ENCODE data around the gene SLIT3.

The SLIT3 gene

DNA sequence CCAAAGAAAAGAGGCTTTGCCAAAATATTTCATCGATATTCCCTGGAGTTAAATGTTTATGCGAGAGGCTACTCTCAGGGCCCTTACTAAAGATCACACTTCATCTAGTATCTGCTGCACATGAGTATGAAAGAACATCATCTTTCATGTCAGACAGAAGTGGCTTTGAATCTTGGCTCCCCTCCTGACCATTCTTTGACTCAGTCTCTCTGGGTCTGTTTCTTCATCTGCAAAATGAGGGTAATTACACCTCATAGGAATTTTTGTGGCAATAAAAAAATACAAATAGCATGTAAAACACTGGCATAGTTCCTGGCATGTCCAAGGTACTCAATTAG is 58.1 kb downstream of the SLIT3 start:
- H3K4me1 ChIP-seq (ENCODE audit: control insufficient read depth, insufficient read depth, low read length), result no peaks in the 10 kb centered on the region
- H3K27me3 ChIP-seq (ENCODE audit: control insufficient read depth, insufficient read depth, low read length), result no peaks in the 10 kb centered on the region
- H3K36me3 ChIP-seq (ENCODE audit: insufficient read depth, low read length), result no peaks in the 10 kb centered on the region
- no peak overlapping the region for H3K4me2 ChIP-seq (ENCODE audit: low read length)
- H3K9ac ChIP-seq (ENCODE audit: low read depth, low read length), result no peak overlapping the region
- no peak overlapping the region for H3K4me3 ChIP-seq (ENCODE audit: low read length)
- H3K9me3 ChIP-seq (replicated peaks; ENCODE audit: low read length), result no peaks in the 10 kb centered on the region

DNA sequence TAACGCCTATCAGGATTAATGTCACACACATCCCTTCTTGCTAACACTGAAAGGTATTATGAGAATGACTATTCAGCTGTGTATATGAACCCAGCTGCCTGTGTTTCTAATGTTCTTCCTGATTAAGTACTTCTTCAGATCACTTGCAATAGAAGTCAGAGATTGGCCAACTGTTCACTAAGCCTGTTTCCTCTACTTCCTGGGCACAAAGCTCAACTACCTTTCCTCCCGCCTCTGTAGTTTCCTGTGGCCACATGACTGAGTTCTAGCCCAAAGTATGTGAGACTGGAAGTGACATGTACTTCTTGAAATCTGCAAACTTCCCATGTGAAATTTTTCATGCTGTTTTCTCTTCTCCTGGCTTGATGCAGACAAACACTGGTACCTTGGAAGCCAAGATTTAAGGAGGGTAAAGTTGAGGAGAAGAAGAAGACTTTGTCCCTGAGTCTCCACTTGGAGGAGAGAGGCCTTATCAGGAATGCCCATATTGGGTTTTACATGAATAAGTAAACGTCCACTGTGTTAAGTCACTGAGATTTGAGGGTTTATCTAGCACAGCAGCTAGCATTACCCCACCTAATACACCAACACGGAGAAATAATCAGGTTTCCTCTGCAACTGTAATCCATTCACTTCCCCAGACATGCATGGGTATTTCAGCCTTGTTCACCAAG is 58.6 kb downstream of the SLIT3 start:
- H3K4me2 ChIP-seq (ENCODE audit: low read length), result no peak overlapping the region
- H3K4me3 ChIP-seq (ENCODE audit: low read length), result no peak overlapping the region
- H3K4me1 ChIP-seq (ENCODE audit: control insufficient read depth, insufficient read depth, low read length), result no peaks in the 10 kb centered on the region
- H3K36me3 ChIP-seq (ENCODE audit: insufficient read depth, low read length), result no peaks in the 10 kb centered on the region
- H3K9ac ChIP-seq (ENCODE audit: low read depth, low read length), result no peak overlapping the region
- no peaks in the 10 kb centered on the region for H3K9me3 ChIP-seq (replicated peaks; ENCODE audit: low read length)
- H3K27me3 ChIP-seq (ENCODE audit: control insufficient read depth, insufficient read depth, low read length), result no peaks in the 10 kb centered on the region

GRCh38 chr5:169229342-169229892 is 71.5 kb downstream of the SLIT3 start:
- no peak overlapping the region for H3K9ac ChIP-seq (ENCODE audit: low read depth, low read length)
- no peaks in the 10 kb centered on the region for H3K4me1 ChIP-seq (ENCODE audit: control insufficient read depth, insufficient read depth, low read length)
- H3K4me2 ChIP-seq (ENCODE audit: low read length), result no peak overlapping the region
- H3K4me3 ChIP-seq (ENCODE audit: low read length), result no peak overlapping the region
- H3K36me3 ChIP-seq (ENCODE audit: insufficient read depth, low read length), result no peaks in the 10 kb centered on the region
- no peaks in the 10 kb centered on the region for H3K27me3 ChIP-seq (ENCODE audit: control insufficient read depth, insufficient read depth, low read length)
- H3K9me3 ChIP-seq (replicated peaks; ENCODE audit: low read length), result no peaks in the 10 kb centered on the region

GRCh38 chr5:169226895-169227294 is 74.0 kb downstream of the SLIT3 start:
- H3K36me3 ChIP-seq (ENCODE audit: insufficient read depth, low read length), result no peaks in the 10 kb centered on the region

DNA sequence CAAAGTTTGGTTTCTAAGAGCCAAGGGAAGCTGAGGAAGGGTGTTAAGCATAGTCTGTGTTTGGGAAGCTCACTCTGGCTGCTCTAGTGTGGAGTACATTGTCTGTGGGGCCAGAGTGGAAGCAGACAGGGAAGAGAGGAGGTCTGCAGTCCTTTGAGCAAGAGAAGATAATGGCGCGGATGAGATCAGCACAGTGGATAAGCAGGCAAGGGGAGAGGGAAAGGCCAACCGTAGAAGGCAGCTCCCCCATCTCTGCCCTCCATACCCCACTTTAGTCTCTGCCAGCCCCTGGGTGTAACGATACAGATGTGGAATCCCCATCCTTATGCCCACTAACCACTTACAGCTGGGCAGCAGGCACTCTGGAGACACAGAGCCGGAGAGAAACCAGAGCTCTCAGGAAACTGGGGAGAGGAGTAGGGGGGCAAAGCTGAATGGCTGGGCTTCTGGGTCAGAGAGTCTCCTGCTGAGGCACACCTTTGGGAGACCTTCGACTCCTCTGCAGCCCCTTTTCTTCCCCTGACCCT is 75.0 kb downstream of the SLIT3 start:
- Histone ChIP-seq H3K27me3 (ENCODE audit: control insufficient read depth, insufficient read depth, low read length) (no peaks in the 10 kb centered on the region), H3K4me3 (ENCODE audit: low read length) (no peak overlapping the region), H3K9ac (ENCODE audit: low read depth, low read length) (no peak overlapping the region), H3K36me3 (ENCODE audit: insufficient read depth, low read length) (no peaks in the 10 kb centered on the region), H3K4me1 (ENCODE audit: control insufficient read depth, insufficient read depth, low read length) (no peaks in the 10 kb centered on the region), H3K4me2 (ENCODE audit: low read length) (no peak overlapping the region), H3K9me3 (replicated peaks; ENCODE audit: low read length) (no peaks in the 10 kb centered on the region)

More at GRCh38 chr5:169226895-169227294, 74.0 kb downstream of the SLIT3 start:
- no peaks in the 10 kb centered on the region for H3K27me3 ChIP-seq (ENCODE audit: control insufficient read depth, insufficient read depth, low read length)
- no peak overlapping the region for H3K9ac ChIP-seq (ENCODE audit: low read depth, low read length)
- H3K9me3 ChIP-seq (replicated peaks; ENCODE audit: low read length), result no peaks in the 10 kb centered on the region
- no peak overlapping the region for H3K4me3 ChIP-seq (ENCODE audit: low read length)
- H3K4me1 ChIP-seq (ENCODE audit: control insufficient read depth, insufficient read depth, low read length), result no peaks in the 10 kb centered on the region
- no peak overlapping the region for H3K4me2 ChIP-seq (ENCODE audit: low read length)

- no peaks in the 10 kb centered on the region for H3K36me3 ChIP-seq (ENCODE audit: insufficient read depth, low read length)
- H3K27me3 ChIP-seq (ENCODE audit: control insufficient read depth, insufficient read depth, low read length), result no peaks in the 10 kb centered on the region
- no peaks in the 10 kb centered on the region for H3K9me3 ChIP-seq (replicated peaks; ENCODE audit: low read length)
- H3K4me3 ChIP-seq (ENCODE audit: low read length), result no peak overlapping the region
- no peaks in the 10 kb centered on the region for H3K4me1 ChIP-seq (ENCODE audit: control insufficient read depth, insufficient read depth, low read length)
- H3K4me2 ChIP-seq (ENCODE audit: low read length), result no peak overlapping the region
- H3K9ac ChIP-seq (ENCODE audit: low read depth, low read length), result no peak overlapping the region
Observed at GRCh38 chr5:169223595-169223953, 77.4 kb downstream of the SLIT3 start.

GRCh38 chr5:169222934-169223594 is 77.9 kb downstream of the SLIT3 start:
- Histone ChIP-seq H3K9ac (ENCODE audit: low read depth, low read length) (no peak overlapping the region), H3K27me3 (ENCODE audit: control insufficient read depth, insufficient read depth, low read length) (no peaks in the 10 kb centered on the region), H3K4me3 (ENCODE audit: low read length) (no peak overlapping the region), H3K4me1 (ENCODE audit: control insufficient read depth, insufficient read depth, low read length) (no peaks in the 10 kb centered on the region), H3K9me3 (replicated peaks; ENCODE audit: low read length) (no peaks in the 10 kb centered on the region), H3K4me2 (ENCODE audit: low read length) (no peak overlapping the region), H3K36me3 (ENCODE audit: insufficient read depth, low read length) (no peaks in the 10 kb centered on the region)

DNA sequence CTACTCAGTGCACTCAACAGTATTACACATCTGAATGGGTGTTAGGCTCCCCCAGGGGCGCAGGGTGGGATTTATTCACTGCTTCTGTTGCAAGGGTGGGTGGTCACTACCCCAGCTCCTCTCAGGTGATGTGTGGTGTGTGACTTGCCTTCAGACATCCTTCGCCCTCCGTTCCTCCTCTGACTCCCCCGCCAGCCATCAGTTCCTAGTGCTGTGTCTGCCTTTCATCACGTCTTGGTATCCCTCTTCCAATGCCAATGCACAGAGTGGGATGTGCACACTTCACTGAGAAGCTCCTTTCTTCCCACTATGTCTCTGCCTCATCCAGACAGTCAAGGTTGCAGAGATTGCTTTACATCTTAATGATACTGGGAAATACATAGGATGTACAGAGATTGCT is 79.4 kb downstream of the SLIT3 start:
- no peaks in the 10 kb centered on the region for H3K27me3 ChIP-seq (ENCODE audit: control insufficient read depth, insufficient read depth, low read length)
- no peaks in the 10 kb centered on the region for H3K9me3 ChIP-seq (replicated peaks; ENCODE audit: low read length)
- no peaks in the 10 kb centered on the region for H3K36me3 ChIP-seq (ENCODE audit: insufficient read depth, low read length)
- no peaks in the 10 kb centered on the region for H3K4me1 ChIP-seq (ENCODE audit: control insufficient read depth, insufficient read depth, low read length)
- no peak overlapping the region for H3K4me3 ChIP-seq (ENCODE audit: low read length)
- H3K9ac ChIP-seq (ENCODE audit: low read depth, low read length), result no peak overlapping the region
- H3K4me2 ChIP-seq (ENCODE audit: low read length), result no peak overlapping the region

GRCh38 chr5:169219961-169220360 is 81.0 kb downstream of the SLIT3 start:
- H3K4me3 ChIP-seq (ENCODE audit: low read length), result no peak overlapping the region
- H3K36me3 ChIP-seq (ENCODE audit: insufficient read depth, low read length), result no peaks in the 10 kb centered on the region
- H3K9ac ChIP-seq (ENCODE audit: low read depth, low read length), result no peak overlapping the region
- no peaks in the 10 kb centered on the region for H3K4me1 ChIP-seq (ENCODE audit: control insufficient read depth, insufficient read depth, low read length)
- no peaks in the 10 kb centered on the region for H3K9me3 ChIP-seq (replicated peaks; ENCODE audit: low read length)
- H3K27me3 ChIP-seq (ENCODE audit: control insufficient read depth, insufficient read depth, low read length), result no peaks in the 10 kb centered on the region
- H3K4me2 ChIP-seq (ENCODE audit: low read length), result no peak overlapping the region

GRCh38 chr5:169219351-169219750 is 81.6 kb downstream of the SLIT3 start:
- H3K4me3 ChIP-seq (ENCODE audit: low read length), result no peak overlapping the region
- H3K9me3 ChIP-seq (replicated peaks; ENCODE audit: low read length), result no peaks in the 10 kb centered on the region
- no peak overlapping the region for H3K9ac ChIP-seq (ENCODE audit: low read depth, low read length)
- H3K36me3 ChIP-seq (ENCODE audit: insufficient read depth, low read length), result no peaks in the 10 kb centered on the region
- no peaks in the 10 kb centered on the region for H3K27me3 ChIP-seq (ENCODE audit: control insufficient read depth, insufficient read depth, low read length)
- H3K4me1 ChIP-seq (ENCODE audit: control insufficient read depth, insufficient read depth, low read length), result no peaks in the 10 kb centered on the region
- no peak overlapping the region for H3K4me2 ChIP-seq (ENCODE audit: low read length)

DNA sequence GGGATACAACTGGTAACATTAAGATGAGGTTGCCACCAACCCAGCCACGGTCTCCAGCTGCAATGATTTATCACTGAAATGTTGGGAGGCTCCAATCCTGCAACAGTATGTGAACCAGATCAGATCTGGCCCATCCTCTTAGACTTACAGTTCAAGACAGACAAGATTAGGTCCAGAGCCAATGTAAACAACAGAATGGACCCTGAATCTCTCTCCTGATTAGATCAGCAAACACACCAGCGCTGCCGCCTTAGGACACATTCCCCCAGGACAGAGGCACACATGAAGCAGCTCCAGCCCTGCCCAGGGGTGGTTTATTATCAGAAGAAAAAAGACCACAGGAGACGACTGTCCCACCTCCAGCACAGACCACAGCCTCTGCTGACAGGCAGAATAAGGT is 82.1 kb downstream of the SLIT3 start:
- Histone ChIP-seq H3K27me3 (ENCODE audit: control insufficient read depth, insufficient read depth, low read length) (no peaks in the 10 kb centered on the region), H3K9me3 (replicated peaks; ENCODE audit: low read length) (no peaks in the 10 kb centered on the region), H3K36me3 (ENCODE audit: insufficient read depth, low read length) (no peaks in the 10 kb centered on the region), H3K4me2 (ENCODE audit: low read length) (no peak overlapping the region), H3K9ac (ENCODE audit: low read depth, low read length) (no peak overlapping the region), H3K4me1 (ENCODE audit: control insufficient read depth, insufficient read depth, low read length) (no peaks in the 10 kb centered on the region), H3K4me3 (ENCODE audit: low read length) (no peak overlapping the region)

DNA sequence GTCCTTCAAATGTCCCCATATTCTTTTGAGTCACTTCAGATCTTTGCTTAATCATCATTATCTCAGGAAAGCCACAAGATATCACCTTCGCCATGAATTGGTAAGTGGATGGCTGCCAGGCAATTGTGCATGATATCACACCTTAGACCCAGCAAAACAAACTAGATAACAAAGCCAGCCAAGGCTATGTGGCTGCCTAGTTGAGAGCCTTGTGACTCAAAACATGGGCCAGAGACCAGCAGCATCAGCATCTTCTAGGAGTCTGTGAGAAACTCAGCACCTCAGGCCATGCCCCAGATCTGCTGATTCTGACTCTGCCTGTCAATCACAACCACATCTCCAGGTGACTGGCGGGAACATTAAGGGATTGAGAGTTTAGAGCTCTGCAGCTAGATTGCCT is 82.8 kb downstream of the SLIT3 start:
- no peak overlapping the region for H3K4me2 ChIP-seq (ENCODE audit: low read length)
- H3K27me3 ChIP-seq (ENCODE audit: control insufficient read depth, insufficient read depth, low read length), result no peaks in the 10 kb centered on the region
- H3K36me3 ChIP-seq (ENCODE audit: insufficient read depth, low read length), result no peaks in the 10 kb centered on the region
- no peaks in the 10 kb centered on the region for H3K4me1 ChIP-seq (ENCODE audit: control insufficient read depth, insufficient read depth, low read length)
- no peak overlapping the region for H3K4me3 ChIP-seq (ENCODE audit: low read length)
- no peak overlapping the region for H3K9ac ChIP-seq (ENCODE audit: low read depth, low read length)
- H3K9me3 ChIP-seq (replicated peaks; ENCODE audit: low read length), result no peaks in the 10 kb centered on the region

Data from skeletal muscle satellite cell (primary cell).